ENCODE results near the gene RTL10. TPM values are rescaled to one million over a fixed set of nuclear protein-coding genes. Genes with fewer than 3 reads are reported as not detected.

Gene RTL10
- total RNA-seq, 1 experiment from 2014 or later = 24.4 TPM

DNA sequence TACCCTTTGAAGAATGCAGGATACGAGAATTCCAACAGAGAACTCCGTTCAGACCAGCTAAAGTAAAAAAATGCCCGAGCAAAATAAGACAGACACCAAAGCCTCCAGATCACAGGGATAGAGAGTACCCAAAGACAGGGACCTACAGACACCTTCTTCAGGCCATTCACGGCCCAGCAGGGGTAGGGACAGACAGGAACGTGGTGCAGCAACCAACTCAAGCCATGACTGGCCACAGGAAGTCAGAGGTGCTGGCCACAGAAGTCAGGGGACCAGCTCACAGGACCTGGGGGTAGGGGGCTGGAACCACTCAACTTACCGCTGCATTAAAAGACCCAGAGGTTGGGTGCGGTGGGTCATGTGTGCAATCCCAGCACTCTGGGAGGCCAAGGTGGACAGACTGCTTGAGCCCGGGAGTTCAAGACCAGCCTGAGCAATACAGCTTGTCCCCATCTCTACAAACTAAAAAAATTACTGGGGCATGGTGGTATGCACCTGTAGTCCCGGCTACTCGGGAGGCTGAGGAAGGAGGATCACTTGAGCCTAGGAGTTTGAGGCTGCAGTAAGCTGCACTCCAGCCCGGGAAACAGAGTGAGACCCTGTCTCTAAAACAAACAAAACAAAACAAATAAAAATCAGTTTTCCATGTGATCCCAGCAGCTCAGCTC is 47.0 kb upstream of the RTL10 start:
- no peak overlapping the region for H2AK5ac ChIP-seq (ENCODE audit: insufficient read length, low read length)
- no peak overlapping the region for H3K56ac ChIP-seq (ENCODE audit: insufficient read length, low read depth, low read length)
- H2AFZ ChIP-seq (ENCODE audit: low read length) = no peak overlapping the region
- no peak overlapping the region for H4K91ac ChIP-seq (ENCODE audit: insufficient read length, low read depth, low read length)
- H4K8ac ChIP-seq (replicated peaks; ENCODE audit: insufficient read length, low read depth, low read length) = no peak overlapping the region
- H3K4me1 ChIP-seq (ENCODE audit: insufficient read depth, low read length) = no peaks in the 10 kb centered on the region; the same call in 1 of the 2 replicates
- Mint-ChIP-seq H3K36me3 (ENCODE audit: insufficient read depth in 1 of 3, low read depth in 3 of 3) (peaks cover 0 to 2% (median 0%) of the 10 kb centered on the region in 3 experiments; a peak in 1 of 7 replicates), H3K27ac (0 out of 7 replicates have a peak overlapping the region, but pooled peaks of 2 of the 3 experiments have one; percentile 5 to 13), H3K9me3 (no peaks in the 10 kb centered on the region), H3K27me3 (ENCODE audit: low read depth) (no peaks in the 10 kb centered on the region; the same call in 1 of the 2 replicates), H3K4me3 (no peak overlapping the region; a peak in 1 of 5 replicates), H3K4me1 (peaks cover 10 to 18% of the 10 kb centered on the region in 2 experiments)
- no peaks in the 10 kb centered on the region for H3K79me2 ChIP-seq (ENCODE audit: insufficient read depth, low read length)
- no peaks in the 10 kb centered on the region for H3K79me1 ChIP-seq (ENCODE audit: insufficient read depth, low read depth, low read length, poor library complexity, severe bottlenecking)
- no peak overlapping the region for H3K9ac ChIP-seq (ENCODE audit: extremely low read depth, insufficient read length, low read length)
- no peak overlapping the region for H3K4ac ChIP-seq (ENCODE audit: low read depth, low read length)
- H3K23me2 ChIP-seq (ENCODE audit: insufficient read length, low read depth, low read length, poor library complexity, severe bottlenecking) = no peaks in the 10 kb centered on the region
- no peak overlapping the region for H4K5ac ChIP-seq (ENCODE audit: insufficient read length, low read depth, low read length)
- H3K27ac ChIP-seq (ENCODE audit: insufficient read length, low read depth, low read length) = no peak overlapping the region
- H3K14ac ChIP-seq (ENCODE audit: insufficient read depth, low read length) = no peak overlapping the region
- H3K9me3 ChIP-seq (ENCODE audit: control insufficient read depth, low read depth, low read length) = no peaks in the 10 kb centered on the region
- H3K23ac ChIP-seq (ENCODE audit: insufficient read length, low read depth, low read length) = no peak overlapping the region
- WGBS (ENCODE audit: extremely low coverage, insufficient read length, low lambda C conversion rate) = no CpG with 5 or more reads among the region's 11 CpGs
- H2BK12ac ChIP-seq (ENCODE audit: insufficient read length, low read depth, low read length) = no peak overlapping the region
- DNase-seq = no peak
- no peak overlapping the region for H3T11ph ChIP-seq (ENCODE audit: low read length)
- no peak overlapping the region for H3K18ac ChIP-seq (ENCODE audit: insufficient read length, low read depth, low read length)
- no peak overlapping the region for H2BK15ac ChIP-seq (ENCODE audit: low read depth, low read length)
- H4K20me1 ChIP-seq (ENCODE audit: control insufficient read depth, insufficient read depth, insufficient read length) = no peaks in the 10 kb centered on the region
- H2BK120ac ChIP-seq (ENCODE audit: low read depth, low read length, poor library complexity, severe bottlenecking) = no peak overlapping the region
- no peak overlapping the region for H3K4me2 ChIP-seq (ENCODE audit: insufficient read depth, insufficient read length, low read length)
- TF ChIP-seq, protein P1, sequence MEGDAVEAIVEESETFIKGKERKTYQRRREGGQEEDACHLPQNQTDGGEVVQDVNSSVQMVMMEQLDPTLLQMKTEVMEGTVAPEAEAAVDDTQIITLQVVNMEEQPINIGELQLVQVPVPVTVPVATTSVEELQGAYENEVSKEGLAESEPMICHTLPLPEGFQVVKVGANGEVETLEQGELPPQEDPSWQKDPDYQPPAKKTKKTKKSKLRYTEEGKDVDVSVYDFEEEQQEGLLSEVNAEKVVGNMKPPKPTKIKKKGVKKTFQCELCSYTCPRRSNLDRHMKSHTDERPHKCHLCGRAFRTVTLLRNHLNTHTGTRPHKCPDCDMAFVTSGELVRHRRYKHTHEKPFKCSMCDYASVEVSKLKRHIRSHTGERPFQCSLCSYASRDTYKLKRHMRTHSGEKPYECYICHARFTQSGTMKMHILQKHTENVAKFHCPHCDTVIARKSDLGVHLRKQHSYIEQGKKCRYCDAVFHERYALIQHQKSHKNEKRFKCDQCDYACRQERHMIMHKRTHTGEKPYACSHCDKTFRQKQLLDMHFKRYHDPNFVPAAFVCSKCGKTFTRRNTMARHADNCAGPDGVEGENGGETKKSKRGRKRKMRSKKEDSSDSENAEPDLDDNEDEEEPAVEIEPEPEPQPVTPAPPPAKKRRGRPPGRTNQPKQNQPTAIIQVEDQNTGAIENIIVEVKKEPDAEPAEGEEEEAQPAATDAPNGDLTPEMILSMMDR (conservative IDR thresholded peaks at IDR 0.05) = no peak
- H3K27me3 ChIP-seq (ENCODE audit: insufficient read depth, low read length) = no peaks in the 10 kb centered on the region
- H2BK20ac ChIP-seq (ENCODE audit: low read depth, low read length, poor library complexity, severe bottlenecking) = no peak overlapping the region
- no peak overlapping the region for H2BK5ac ChIP-seq (ENCODE audit: insufficient read length, low read length)

All from H9 (cell line).